Cardiac fibroblast (primary cell): Measurements from ENCODE around the gene ZNF792.
"Not testable (repeated sequence)": the region's sequence is repeated elsewhere in the genome, so short reads cannot be mapped to it uniquely, and the experiment has no call there.

Experiments used
- DNase-seq, 2 donors: peaks; one replicate each; pipeline versions ENCODE4 v3.0.0 to v3.0.0-alpha.2; 2010; ENCODE audit warnings: low read depth in 2 of 2
- H3K4me3 ChIP-seq, 2 donors: replicated peaks in 1 of 2; 1 replicate in 1 of 2; 2 replicates in 1 of 2; pipeline ENCODE4 v1.5.1; 2011; ENCODE audit warnings: low read depth in 2 of 2, low read length in 2 of 2, mild to moderate bottlenecking in 2 of 2, moderate library complexity in 1 of 2
- CTCF ChIP-seq: IDR thresholded peaks from one replicate; pipeline ENCODE4 v1.5.1; 2011; ENCODE audit warnings: low read depth, mild to moderate bottlenecking, low read length, inconsistent platforms

The ZNF792 gene

GRCh38 chr19:34969721-34970120, 5.7 kb upstream of the ZNF792 start:
- no peak for DNase-seq
- no peak for TF ChIP-seq CTCF
- H3K4me3 ChIP-seq, result no peak overlapping the region

- no peak overlapping the region for H3K4me3 ChIP-seq
- no peak for TF ChIP-seq CTCF
- no peak for DNase-seq
Measured at GRCh38 chr19:34967551-34967950, 3.5 kb upstream of the ZNF792 start.

GRCh38 chr19:34965505-34965904, 1.5 kb upstream of the ZNF792 start:
- not testable (repeated sequence) for H3K4me3 ChIP-seq, DNase-seq

GRCh38 chr19:34964598-34964997, 569 bp upstream of the ZNF792 start:
- TF ChIP-seq CTCF, result no peak
- no peak overlapping the region for H3K4me3 ChIP-seq
- DNase-seq, result no peak

GRCh38 chr19:34962687-34963572, 1.1 kb downstream of the ZNF792 start:
- DNase-seq, result peak in 1 of 2 donors; percentile 32
- TF ChIP-seq CTCF, result no peak

GRCh38 chr19:34961775-34962686, 2.0 kb downstream of the ZNF792 start:
- no peak for TF ChIP-seq CTCF
- H3K4me3 ChIP-seq, result peak overlapping the region; percentile 90 to 91
- peak in 1 of 2 donors; percentile 38 for DNase-seq

More at GRCh38 chr19:34962687-34963572, 1.1 kb downstream of the ZNF792 start:
- H3K4me3 ChIP-seq, result peak overlapping the region; percentile 90 to 91
